ENCODE measurements around the gene FAM47E.

FAM47E gene

GRCh38 chr4:76251441-76252270, at the start of gene FAM47E:
FAM47E (plus strand) TSS chr4:76251721; CDS start chr4:76251747, 26 bp downstream.
- ATAC-seq (ENCODE audit: insufficient read depth, low read depth) (no peak), DNase-seq (no peak)
- H3K4me2 ChIP-seq (ENCODE audit: insufficient read depth, low read length): no peak within 1 kb of the TSS
- no peaks in the 10 kb centered on the region for H3K4me1 ChIP-seq (ENCODE audit: insufficient read depth, low read length)
- no peak within 1 kb of the TSS for H3K9ac ChIP-seq (ENCODE audit: low read depth, low read length)
- H3K9me3 ChIP-seq (ENCODE audit: insufficient read depth, low read length, severe bottlenecking): no peaks in the 10 kb centered on the region
- no peaks in the 10 kb centered on the region for H3K79me2 ChIP-seq (ENCODE audit: insufficient read depth, low read length)
- H2AFZ ChIP-seq (ENCODE audit: low read depth, low read length): no peak within 1 kb of the TSS
- no peaks in the 10 kb centered on the region for H3K36me3 ChIP-seq (ENCODE audit: insufficient read depth, low read length)
- H3K4me3 ChIP-seq (ENCODE audit: low read depth in 1 of 2, low read length in 2 of 2): no peak within 1 kb of the TSS
- TF ChIP-seq EZH2 (IDR thresholded peaks at IDR 0.05; ENCODE audit: borderline replicate concordance, low read depth, low read length, severe bottlenecking) (no peak), CTCF (IDR thresholded peaks at IDR 0.05; ENCODE audit: borderline replicate concordance, extremely low read depth, low read length, poor library complexity, severe bottlenecking) (no peak)
- peaks cover 4% of the 10 kb centered on the region for H3K27me3 ChIP-seq (ENCODE audit: insufficient read depth, low read length, poor library complexity)
- H4K20me1 ChIP-seq (ENCODE audit: insufficient read depth, low read length): no peaks in the 10 kb centered on the region
- H3K27ac ChIP-seq (ENCODE audit: low read length): no peak within 1 kb of the TSS

GRCh38 chr4:76203541-76203940, 48.0 kb upstream of the FAM47E start:
- DNase-seq: no peak
- peaks cover 34% of the 10 kb centered on the region for H3K79me2 ChIP-seq (ENCODE audit: insufficient read depth, low read length)
- no peak for ATAC-seq (ENCODE audit: insufficient read depth, low read depth)
- no peak overlapping the region for H3K4me3 ChIP-seq (ENCODE audit: low read depth in 1 of 2, low read length in 2 of 2)
- no peaks in the 10 kb centered on the region for H3K36me3 ChIP-seq (ENCODE audit: insufficient read depth, low read length)
- H3K9me3 ChIP-seq (ENCODE audit: insufficient read depth, low read length, severe bottlenecking): no peaks in the 10 kb centered on the region
- no peaks in the 10 kb centered on the region for H3K27me3 ChIP-seq (ENCODE audit: insufficient read depth, low read length, poor library complexity)
- H3K4me1 ChIP-seq (ENCODE audit: insufficient read depth, low read length): peaks cover 12% of the 10 kb centered on the region
- no peak overlapping the region for H3K9ac ChIP-seq (ENCODE audit: low read depth, low read length)
- no peak for TF ChIP-seq EZH2 (IDR thresholded peaks at IDR 0.05; ENCODE audit: borderline replicate concordance, low read depth, low read length, severe bottlenecking)
- TF ChIP-seq CTCF (IDR thresholded peaks at IDR 0.05; ENCODE audit: borderline replicate concordance, extremely low read depth, low read length, poor library complexity, severe bottlenecking): no peak
- no peak overlapping the region for H2AFZ ChIP-seq (ENCODE audit: low read depth, low read length)
- no peak overlapping the region for H3K4me2 ChIP-seq (ENCODE audit: insufficient read depth, low read length)
- no peak overlapping the region for H3K27ac ChIP-seq (ENCODE audit: low read length)
- peaks cover 3% of the 10 kb centered on the region; the same call in 1 of the 2 replicates for H4K20me1 ChIP-seq (ENCODE audit: insufficient read depth, low read length)

GRCh38 chr4:76204936-76205335, 46.6 kb upstream of the FAM47E start:
- DNase-seq (no peak), ATAC-seq (ENCODE audit: insufficient read depth, low read depth) (no peak)
- Histone ChIP-seq H3K4me1 (ENCODE audit: insufficient read depth, low read length) (0 out of 2 replicates have a peak, but pooled peaks cover 8% of the 10 kb centered on the region), H3K4me2 (ENCODE audit: insufficient read depth, low read length) (no peak overlapping the region), H3K27me3 (ENCODE audit: insufficient read depth, low read length, poor library complexity) (no peaks in the 10 kb centered on the region), H3K36me3 (ENCODE audit: insufficient read depth, low read length) (peaks cover 3% of the 10 kb centered on the region; the same call in 1 of the 2 replicates), H3K27ac (ENCODE audit: low read length) (no peak overlapping the region), H3K9ac (ENCODE audit: low read depth, low read length) (no peak overlapping the region), H3K79me2 (ENCODE audit: insufficient read depth, low read length) (peaks cover 41% of the 10 kb centered on the region), H3K4me3 (ENCODE audit: low read depth in 1 of 2, low read length in 2 of 2) (no peak overlapping the region), H2AFZ (ENCODE audit: low read depth, low read length) (no peak overlapping the region), H4K20me1 (ENCODE audit: insufficient read depth, low read length) (peaks cover 7% of the 10 kb centered on the region; the same call in 1 of the 2 replicates), H3K9me3 (ENCODE audit: insufficient read depth, low read length, severe bottlenecking) (no peaks in the 10 kb centered on the region)
- TF ChIP-seq EZH2 (IDR thresholded peaks at IDR 0.05; ENCODE audit: borderline replicate concordance, low read depth, low read length, severe bottlenecking): no peak
- TF ChIP-seq CTCF (IDR thresholded peaks at IDR 0.05; ENCODE audit: borderline replicate concordance, extremely low read depth, low read length, poor library complexity, severe bottlenecking): no peak

Measured in DND-41 (cell line).